SK-N-SH treated with all-trans-retinoic acid at 6 μM for 48 hours (cell line): Measurements from ENCODE around the gene H3-3A.

Experiments used
- ATAC-seq: fragments of 200-7000 bp; cut with Tn5 transposase; 3 replicates; pipeline ENCODE4 v1.9.1; 2020; ENCODE audit warnings: mild to moderate bottlenecking, moderate library complexity
- ARNTL ChIP-seq: fragments of 450-650 bp; formaldehyde crosslinking; IDR thresholded peaks from 2 replicates; pipeline ENCODE4 v1.5.0; 2020; ENCODE audit warnings: low read depth, mild to moderate bottlenecking, moderate library complexity, borderline replicate concordance
- BACH2 ChIP-seq: fragments of 250-450 bp; sonication (Bioruptor Pico); IDR thresholded peaks from 2 replicates; pipeline ENCODE4 v1.9.0; 2021; ENCODE audit warnings: mild to moderate bottlenecking, borderline replicate concordance
- CSDC2 ChIP-seq: fragments of 250-450 bp; sonication (Bioruptor Pico); IDR thresholded peaks from 2 replicates; pipeline ENCODE4 v1.5.0; 2020; ENCODE audit warnings: mild to moderate bottlenecking, moderate library complexity
- ESRRG ChIP-seq: fragments of 250-450 bp; sonication (Bioruptor Pico); IDR thresholded peaks from 2 replicates; pipeline ENCODE4 v1.6.1; 2021; ENCODE audit warnings: mild to moderate bottlenecking
- GLIS3 ChIP-seq: fragments of 250-450 bp; sonication (Bioruptor Pico); IDR thresholded peaks from 2 replicates; pipeline ENCODE4 v1.5.0; 2020; ENCODE audit warnings: mild to moderate bottlenecking, moderate library complexity
- POU6F1 ChIP-seq: fragments of 250-450 bp; sonication (Bioruptor Pico); IDR thresholded peaks from 2 replicates; pipeline ENCODE4 v1.8.0; 2021; ENCODE audit warnings: low read depth, mild to moderate bottlenecking, moderate library complexity, borderline replicate concordance
- RARB ChIP-seq: fragments of 250-450 bp; sonication (Bioruptor Pico); IDR thresholded peaks from 2 replicates; pipeline ENCODE4 v1.8.0; 2021; ENCODE audit warnings: mild to moderate bottlenecking, moderate library complexity
- SNAI2 ChIP-seq: fragments of 250-450 bp; sonication (Bioruptor Pico); IDR thresholded peaks from 2 replicates; pipeline ENCODE4 v1.5.0; 2020; ENCODE audit warnings: mild to moderate bottlenecking, moderate library complexity
- TCF4 ChIP-seq: fragments of 250-450 bp; sonication (Bioruptor Pico); IDR thresholded peaks from 2 replicates; pipeline ENCODE4 v1.8.0; 2021; ENCODE audit warnings: mild to moderate bottlenecking, moderate library complexity, borderline replicate concordance
- TOX ChIP-seq: fragments of 250-450 bp; sonication (Bioruptor Pico); IDR thresholded peaks from 2 replicates; pipeline ENCODE4 v1.8.0; 2021; ENCODE audit warnings: mild to moderate bottlenecking, moderate library complexity, borderline replicate concordance
- ZC3H10 ChIP-seq: fragments of 250-450 bp; sonication (Bioruptor Pico); IDR thresholded peaks from 2 replicates; pipeline ENCODE4 v1.5.1; 2021; ENCODE audit warnings: mild to moderate bottlenecking, moderate library complexity
- ZFP30 ChIP-seq: fragments of 450-650 bp; formaldehyde crosslinking; IDR thresholded peaks from 2 replicates; pipeline ENCODE4 v1.5.0; 2022; ENCODE audit warnings: mild to moderate bottlenecking, moderate library complexity
- ZNF565 ChIP-seq: fragments of 450-650 bp; formaldehyde crosslinking; conservative IDR thresholded peaks from 2 replicates; pipeline ENCODE4 v1.5.0; 2020; ENCODE audit warnings: low read depth, mild to moderate bottlenecking, moderate library complexity
- ZNF70 ChIP-seq: fragments of 450-650 bp; formaldehyde crosslinking; IDR thresholded peaks from 2 replicates; pipeline ENCODE4 v1.5.0; 2020; ENCODE audit warnings: mild to moderate bottlenecking, moderate library complexity
- ZNF8 ChIP-seq: fragments of 450-650 bp; formaldehyde crosslinking; IDR thresholded peaks from 2 replicates; pipeline ENCODE4 v1.5.0; 2020; ENCODE audit warnings: mild to moderate bottlenecking, moderate library complexity
- TF ChIP-seq, protein P1 (sequence below): fragments of 250-450 bp; sonication (Bioruptor Pico); IDR thresholded peaks from 2 replicates; pipeline ENCODE4 v1.5.1; 2020; ENCODE audit warnings: low read depth, mild to moderate bottlenecking, moderate library complexity
- TF ChIP-seq, protein P2 (sequence below): fragments of 250-450 bp; sonication (Bioruptor Pico); IDR thresholded peaks from 2 replicates; pipeline ENCODE4 v1.5.0; 2020; ENCODE audit warnings: mild to moderate bottlenecking, moderate library complexity
- TF ChIP-seq, protein P3 (sequence below): fragments of 250-450 bp; sonication (Bioruptor Pico); IDR thresholded peaks from 2 replicates; pipeline ENCODE4 v1.5.1; 2021; ENCODE audit warnings: mild to moderate bottlenecking, moderate library complexity
- TF ChIP-seq, protein P4 (sequence below): fragments of 250-450 bp; sonication (Bioruptor Pico); IDR thresholded peaks from 2 replicates; pipeline ENCODE4 v1.8.0; 2020; ENCODE audit warnings: mild to moderate bottlenecking, moderate library complexity, borderline replicate concordance

Gene H3-3A

DNA sequence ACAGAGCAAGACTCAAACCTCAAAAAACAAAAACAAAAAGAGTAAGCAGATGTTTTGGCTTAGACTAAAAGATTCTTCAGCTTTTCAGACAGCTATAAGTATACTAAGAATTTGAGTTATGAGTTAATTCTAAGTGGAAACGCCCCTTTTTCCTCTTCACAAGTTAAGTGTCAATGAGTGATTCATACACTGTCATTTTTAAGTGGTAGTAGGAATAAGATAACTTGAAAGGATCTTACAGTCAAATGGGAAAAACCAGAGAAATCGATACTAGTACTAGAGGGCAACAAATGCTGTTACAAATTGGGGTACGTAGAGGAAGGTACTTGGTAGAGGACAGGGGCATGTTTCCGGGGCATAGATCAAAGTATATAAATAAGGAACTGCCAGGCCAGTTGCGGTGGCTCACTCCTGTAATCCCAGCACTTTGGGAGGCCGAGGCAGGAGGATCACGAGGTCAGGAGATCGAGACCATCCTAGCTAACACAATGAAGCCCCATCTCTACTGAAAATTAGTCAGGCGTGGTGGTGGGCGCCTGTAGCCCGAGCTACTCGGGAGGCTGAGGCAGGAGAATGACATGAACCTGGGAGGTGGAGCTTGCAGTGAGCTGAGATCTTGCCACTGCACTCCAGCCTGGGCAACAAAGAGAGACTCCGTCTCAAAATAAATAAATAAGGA lies 7.4 kb downstream of the H3-3A start:
- ATAC-seq = no peak
- no peak for TF ChIP-seq TCF4 (CRISPR knock-in tag)
- TF ChIP-seq, protein P1, sequence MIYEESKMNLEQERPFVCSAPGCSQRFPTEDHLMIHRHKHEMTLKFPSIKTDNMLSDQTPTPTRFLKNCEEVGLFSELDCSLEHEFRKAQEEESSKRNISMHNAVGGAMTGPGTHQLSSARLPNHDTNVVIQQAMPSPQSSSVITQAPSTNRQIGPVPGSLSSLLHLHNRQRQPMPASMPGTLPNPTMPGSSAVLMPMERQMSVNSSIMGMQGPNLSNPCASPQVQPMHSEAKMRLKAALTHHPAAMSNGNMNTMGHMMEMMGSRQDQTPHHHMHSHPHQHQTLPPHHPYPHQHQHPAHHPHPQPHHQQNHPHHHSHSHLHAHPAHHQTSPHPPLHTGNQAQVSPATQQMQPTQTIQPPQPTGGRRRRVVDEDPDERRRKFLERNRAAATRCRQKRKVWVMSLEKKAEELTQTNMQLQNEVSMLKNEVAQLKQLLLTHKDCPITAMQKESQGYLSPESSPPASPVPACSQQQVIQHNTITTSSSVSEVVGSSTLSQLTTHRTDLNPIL (CRISPR knock-in tag) = no peak
- TF ChIP-seq POU6F1 = no peak
- TF ChIP-seq, protein P2, sequence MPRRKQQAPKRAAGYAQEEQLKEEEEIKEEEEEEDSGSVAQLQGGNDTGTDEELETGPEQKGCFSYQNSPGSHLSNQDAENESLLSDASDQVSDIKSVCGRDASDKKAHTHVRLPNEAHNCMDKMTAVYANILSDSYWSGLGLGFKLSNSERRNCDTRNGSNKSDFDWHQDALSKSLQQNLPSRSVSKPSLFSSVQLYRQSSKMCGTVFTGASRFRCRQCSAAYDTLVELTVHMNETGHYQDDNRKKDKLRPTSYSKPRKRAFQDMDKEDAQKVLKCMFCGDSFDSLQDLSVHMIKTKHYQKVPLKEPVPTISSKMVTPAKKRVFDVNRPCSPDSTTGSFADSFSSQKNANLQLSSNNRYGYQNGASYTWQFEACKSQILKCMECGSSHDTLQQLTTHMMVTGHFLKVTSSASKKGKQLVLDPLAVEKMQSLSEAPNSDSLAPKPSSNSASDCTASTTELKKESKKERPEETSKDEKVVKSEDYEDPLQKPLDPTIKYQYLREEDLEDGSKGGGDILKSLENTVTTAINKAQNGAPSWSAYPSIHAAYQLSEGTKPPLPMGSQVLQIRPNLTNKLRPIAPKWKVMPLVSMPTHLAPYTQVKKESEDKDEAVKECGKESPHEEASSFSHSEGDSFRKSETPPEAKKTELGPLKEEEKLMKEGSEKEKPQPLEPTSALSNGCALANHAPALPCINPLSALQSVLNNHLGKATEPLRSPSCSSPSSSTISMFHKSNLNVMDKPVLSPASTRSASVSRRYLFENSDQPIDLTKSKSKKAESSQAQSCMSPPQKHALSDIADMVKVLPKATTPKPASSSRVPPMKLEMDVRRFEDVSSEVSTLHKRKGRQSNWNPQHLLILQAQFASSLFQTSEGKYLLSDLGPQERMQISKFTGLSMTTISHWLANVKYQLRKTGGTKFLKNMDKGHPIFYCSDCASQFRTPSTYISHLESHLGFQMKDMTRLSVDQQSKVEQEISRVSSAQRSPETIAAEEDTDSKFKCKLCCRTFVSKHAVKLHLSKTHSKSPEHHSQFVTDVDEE (CRISPR knock-in tag) = no peak

GRCh38 chr1:226072347-226072746 lies 9.8 kb downstream of the H3-3A start:
- no peak for ATAC-seq
- no peak for TF ChIP-seq SNAI2 (CRISPR knock-in tag)
- no peak for TF ChIP-seq ZNF565 (CRISPR knock-in tag)
- no peak for TF ChIP-seq TCF4 (CRISPR knock-in tag)
- TF ChIP-seq RARB (CRISPR knock-in tag) = no peak
- TF ChIP-seq, protein P2 (CRISPR knock-in tag) = no peak
- no peak for TF ChIP-seq ZFP30 (CRISPR knock-in tag)
- no peak for TF ChIP-seq TOX (CRISPR knock-in tag)
- no peak for TF ChIP-seq CSDC2
- no peak for TF ChIP-seq GLIS3
- no peak for TF ChIP-seq ZNF8 (CRISPR knock-in tag)
- TF ChIP-seq, protein P3, sequence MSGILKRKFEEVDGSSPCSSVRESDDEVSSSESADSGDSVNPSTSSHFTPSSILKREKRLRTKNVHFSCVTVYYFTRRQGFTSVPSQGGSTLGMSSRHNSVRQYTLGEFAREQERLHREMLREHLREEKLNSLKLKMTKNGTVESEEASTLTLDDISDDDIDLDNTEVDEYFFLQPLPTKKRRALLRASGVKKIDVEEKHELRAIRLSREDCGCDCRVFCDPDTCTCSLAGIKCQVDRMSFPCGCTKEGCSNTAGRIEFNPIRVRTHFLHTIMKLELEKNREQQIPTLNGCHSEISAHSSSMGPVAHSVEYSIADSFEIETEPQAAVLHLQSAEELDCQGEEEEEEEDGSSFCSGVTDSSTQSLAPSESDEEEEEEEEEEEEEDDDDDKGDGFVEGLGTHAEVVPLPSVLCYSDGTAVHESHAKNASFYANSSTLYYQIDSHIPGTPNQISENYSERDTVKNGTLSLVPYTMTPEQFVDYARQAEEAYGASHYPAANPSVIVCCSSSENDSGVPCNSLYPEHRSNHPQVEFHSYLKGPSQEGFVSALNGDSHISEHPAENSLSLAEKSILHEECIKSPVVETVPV (CRISPR knock-in tag) = no peak
- TF ChIP-seq ESRRG (CRISPR knock-in tag) = no peak
- no peak for TF ChIP-seq ZC3H10
- TF ChIP-seq, protein P4, sequence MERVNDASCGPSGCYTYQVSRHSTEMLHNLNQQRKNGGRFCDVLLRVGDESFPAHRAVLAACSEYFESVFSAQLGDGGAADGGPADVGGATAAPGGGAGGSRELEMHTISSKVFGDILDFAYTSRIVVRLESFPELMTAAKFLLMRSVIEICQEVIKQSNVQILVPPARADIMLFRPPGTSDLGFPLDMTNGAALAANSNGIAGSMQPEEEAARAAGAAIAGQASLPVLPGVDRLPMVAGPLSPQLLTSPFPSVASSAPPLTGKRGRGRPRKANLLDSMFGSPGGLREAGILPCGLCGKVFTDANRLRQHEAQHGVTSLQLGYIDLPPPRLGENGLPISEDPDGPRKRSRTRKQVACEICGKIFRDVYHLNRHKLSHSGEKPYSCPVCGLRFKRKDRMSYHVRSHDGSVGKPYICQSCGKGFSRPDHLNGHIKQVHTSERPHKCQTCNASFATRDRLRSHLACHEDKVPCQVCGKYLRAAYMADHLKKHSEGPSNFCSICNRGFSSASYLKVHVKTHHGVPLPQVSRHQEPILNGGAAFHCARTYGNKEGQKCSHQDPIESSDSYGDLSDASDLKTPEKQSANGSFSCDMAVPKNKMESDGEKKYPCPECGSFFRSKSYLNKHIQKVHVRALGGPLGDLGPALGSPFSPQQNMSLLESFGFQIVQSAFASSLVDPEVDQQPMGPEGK (CRISPR knock-in tag) = no peak
- no peak for TF ChIP-seq BACH2 (CRISPR knock-in tag)
- no peak for TF ChIP-seq ZNF70 (CRISPR knock-in tag)
- TF ChIP-seq POU6F1 = no peak
- TF ChIP-seq ARNTL (CRISPR knock-in tag) = no peak
